ENCODE results near the gene ZKSCAN3. TPM values are rescaled to one million over a fixed set of nuclear protein-coding genes. Genes with fewer than 3 reads are reported as not detected.
"Not testable (repeated sequence)": the region's sequence is repeated elsewhere in the genome, so short reads cannot be mapped to it uniquely, and the experiment has no call there.

Gene ZKSCAN3
- 1 to 10 TPM; 5.5 to 6.5 TPM for total RNA-seq

DNA sequence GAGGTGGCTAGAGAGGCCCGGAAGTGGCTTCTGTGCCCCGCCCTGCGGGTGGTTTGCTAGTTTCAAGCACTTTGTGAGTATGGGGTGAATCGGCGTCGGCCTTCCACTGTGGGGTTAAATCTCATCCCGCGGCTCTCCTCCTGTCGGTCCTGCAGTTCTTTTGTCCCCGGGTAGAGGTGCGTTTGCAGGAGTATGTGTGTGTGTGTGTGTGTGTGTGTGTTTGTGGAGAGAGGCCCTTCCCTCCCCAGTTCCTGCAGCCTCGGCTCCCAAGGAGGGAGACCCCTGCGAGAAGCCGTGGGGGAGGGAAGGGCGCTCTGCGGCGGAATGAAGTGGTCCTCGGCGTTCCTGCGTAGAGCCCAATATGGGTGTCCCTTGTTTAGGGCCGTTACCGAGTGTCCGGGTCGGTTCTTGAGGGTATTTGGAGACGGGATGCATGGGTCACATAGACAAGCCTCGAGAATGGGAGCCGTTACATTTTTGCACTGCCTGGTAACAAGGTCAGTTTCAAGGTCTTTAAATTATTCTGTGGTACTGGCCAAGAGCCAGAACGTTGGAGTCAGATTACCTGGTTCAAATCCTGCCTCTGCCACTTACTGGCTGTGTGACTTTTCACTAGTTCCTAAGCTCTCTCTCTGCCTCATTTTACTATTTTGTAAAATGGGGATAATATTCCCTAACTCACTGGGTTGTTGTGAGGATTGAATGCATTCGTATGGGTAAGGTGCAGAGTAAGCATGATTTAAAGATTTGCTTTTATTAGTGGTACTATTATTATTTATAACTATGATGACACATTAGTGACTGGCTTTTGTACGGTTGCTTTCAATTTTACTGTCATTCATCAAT lies at the start of gene ZKSCAN3:
TSS of gene ZKSCAN3 (plus strand) at position 56 of the 846 bp plus-strand sequence. CDS start 9,640 bp downstream, outside the sequence.
- H3K4me1 Mint-ChIP-seq: peaks cover 28% of the 10 kb centered on the region
- DNase-seq: peak; percentile 93
- POLR2A ChIA-PET: interaction anchor here (0.7 to 2.3 kb wide), 13 partner anchors 9 to 545 kb away, joined by 3 to 12 read pairs (median 5); partner anchors contain the start of genes ZKSCAN4, ZKSCAN8, ZSCAN26 and ZSCAN31
- peak within 1 kb of the TSS; percentile 91 for H3K27ac Mint-ChIP-seq
- H3K4me3 Mint-ChIP-seq: peak within 1 kb of the TSS; percentile 96
- CTCF ChIA-PET: interaction anchor here (0.6 to 2.2 kb wide), 4 partner anchors 15 to 460 kb away, joined by 3 to 7 read pairs (median 4); a partner anchor contains a TSS
- peaks cover 22% of the 10 kb centered on the region for H3K27me3 Mint-ChIP-seq
- peaks cover 19% of the 10 kb centered on the region for H3K36me3 Mint-ChIP-seq (ENCODE audit: low read depth)
- no peaks in the 10 kb centered on the region for H3K9me3 Mint-ChIP-seq

DNA sequence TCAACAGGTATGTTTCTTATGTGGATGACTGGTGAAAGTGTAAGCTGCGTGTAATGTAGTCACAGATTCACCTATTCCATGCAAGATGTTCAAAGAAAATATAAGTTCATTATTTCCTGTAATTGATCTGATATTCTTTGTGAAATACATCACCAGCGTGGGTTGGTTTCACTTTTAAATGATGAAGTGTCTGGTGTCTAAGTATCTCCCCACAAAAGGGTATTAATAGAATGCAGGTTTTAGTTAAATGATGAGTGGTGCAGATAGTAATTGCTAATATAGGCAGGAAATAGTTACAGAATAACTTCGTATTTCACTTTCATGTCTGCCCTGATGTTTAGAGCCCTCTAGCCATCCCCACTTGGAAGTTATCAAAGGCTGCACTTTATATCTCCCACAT lies 46.2 kb upstream of the ZKSCAN3 start:
- H3K36me3 Mint-ChIP-seq (ENCODE audit: low read depth): peaks cover 3% of the 10 kb centered on the region
- no peaks in the 10 kb centered on the region for H3K9me3 Mint-ChIP-seq
- POLR2A ChIA-PET: no interaction called here
- CTCF ChIA-PET: no interaction called here
- DNase-seq: no peak
- peaks cover 14% of the 10 kb centered on the region for H3K4me1 Mint-ChIP-seq
- H3K4me3 Mint-ChIP-seq: no peak overlapping the region
- H3K27me3 Mint-ChIP-seq: peaks cover 6% of the 10 kb centered on the region
- no peak overlapping the region for H3K27ac Mint-ChIP-seq

GRCh38 chr6:28306363-28306762 lies 43.4 kb upstream of the ZKSCAN3 start:
- H3K4me1 Mint-ChIP-seq: peaks cover 14% of the 10 kb centered on the region
- DNase-seq; CTCF ChIA-PET; H3K9me3 Mint-ChIP-seq; H3K4me3 Mint-ChIP-seq; POLR2A ChIA-PET; H3K27ac Mint-ChIP-seq; H3K36me3 Mint-ChIP-seq (ENCODE audit: low read depth): not testable (repeated sequence)
- H3K27me3 Mint-ChIP-seq: peaks cover 14% of the 10 kb centered on the region

- ChIA-PET CTCF (no interaction called here), POLR2A (no interaction called here)
- no peak for DNase-seq
- Mint-ChIP-seq H3K4me3 (no peak overlapping the region), H3K27ac (no peak overlapping the region), H3K4me1 (no peaks in the 10 kb centered on the region), H3K36me3 (ENCODE audit: low read depth) (no peaks in the 10 kb centered on the region), H3K27me3 (peaks cover 19% of the 10 kb centered on the region), H3K9me3 (no peaks in the 10 kb centered on the region)
Measured at GRCh38 chr6:28311139-28311823, 38.5 kb upstream of the ZKSCAN3 start.

- H3K4me1 Mint-ChIP-seq: no peaks in the 10 kb centered on the region
- no peak overlapping the region for H3K4me3 Mint-ChIP-seq
- CTCF ChIA-PET: interaction anchor here (0.7 kb wide), 1 partner anchor 1693 kb away, joined by 4 read pairs; no protein-coding TSS in a partner anchor
Measured at GRCh38 chr6:28312939-28313338, 36.8 kb upstream of the ZKSCAN3 start.

DNA sequence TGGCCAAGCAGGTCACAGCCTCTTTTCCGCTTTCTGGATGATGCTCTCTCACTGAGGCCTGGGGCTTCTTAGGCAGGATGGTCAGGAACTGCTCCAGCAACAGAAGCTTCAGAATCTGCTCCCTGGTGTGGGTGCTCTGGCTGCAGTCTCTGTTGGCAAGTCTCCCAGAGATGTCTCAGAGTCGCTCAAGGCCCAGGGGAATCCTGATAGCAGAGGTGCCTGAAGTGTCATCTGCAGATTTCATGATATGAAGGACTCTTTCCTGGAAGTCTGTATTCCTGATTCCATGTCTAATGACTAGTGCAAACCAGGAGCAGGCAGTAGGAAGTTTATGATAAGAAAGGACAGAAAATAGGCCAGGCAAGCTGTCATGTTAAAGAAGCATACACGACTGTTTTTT lies 34.1 kb upstream of the ZKSCAN3 start:
- Mint-ChIP-seq H3K4me1 (no peaks in the 10 kb centered on the region), H3K27ac (no peak overlapping the region), H3K27me3 (peaks cover 10% of the 10 kb centered on the region), H3K4me3 (no peak overlapping the region), H3K36me3 (ENCODE audit: low read depth) (no peaks in the 10 kb centered on the region), H3K9me3 (no peaks in the 10 kb centered on the region)
- ChIA-PET POLR2A (no interaction called here), CTCF (no interaction called here)
- DNase-seq: no peak

More at GRCh38 chr6:28312939-28313338, 36.8 kb upstream of the ZKSCAN3 start:
- no peaks in the 10 kb centered on the region for H3K36me3 Mint-ChIP-seq (ENCODE audit: low read depth)
- no peaks in the 10 kb centered on the region for H3K9me3 Mint-ChIP-seq
- no peak for DNase-seq
- peaks cover 21% of the 10 kb centered on the region for H3K27me3 Mint-ChIP-seq
- H3K27ac Mint-ChIP-seq: no peak overlapping the region
- POLR2A ChIA-PET: no interaction called here

DNA sequence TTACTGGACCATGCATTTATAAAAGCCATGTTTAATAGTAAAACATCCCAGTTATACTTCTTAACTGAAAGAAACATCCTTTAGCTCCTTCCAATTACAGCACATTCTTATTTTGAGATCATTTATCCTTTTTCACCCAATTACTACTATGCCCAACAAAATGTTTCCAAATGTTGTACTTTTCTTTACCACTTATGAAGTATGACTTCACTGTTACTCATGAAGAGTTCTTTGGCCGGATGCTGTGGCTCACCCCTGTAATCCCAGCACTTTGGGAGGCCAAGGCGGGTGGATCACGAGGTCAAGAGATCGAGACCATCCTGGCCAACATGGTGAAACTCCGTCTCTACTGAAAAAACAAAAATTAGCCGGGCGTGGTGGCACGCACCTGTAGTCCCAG lies 31.9 kb upstream of the ZKSCAN3 start:
- H3K4me1 Mint-ChIP-seq; DNase-seq; H3K9me3 Mint-ChIP-seq; POLR2A ChIA-PET; H3K4me3 Mint-ChIP-seq; H3K36me3 Mint-ChIP-seq (ENCODE audit: low read depth); CTCF ChIA-PET; H3K27ac Mint-ChIP-seq: not testable (repeated sequence)
- H3K27me3 Mint-ChIP-seq: peaks cover 13% of the 10 kb centered on the region

DNA sequence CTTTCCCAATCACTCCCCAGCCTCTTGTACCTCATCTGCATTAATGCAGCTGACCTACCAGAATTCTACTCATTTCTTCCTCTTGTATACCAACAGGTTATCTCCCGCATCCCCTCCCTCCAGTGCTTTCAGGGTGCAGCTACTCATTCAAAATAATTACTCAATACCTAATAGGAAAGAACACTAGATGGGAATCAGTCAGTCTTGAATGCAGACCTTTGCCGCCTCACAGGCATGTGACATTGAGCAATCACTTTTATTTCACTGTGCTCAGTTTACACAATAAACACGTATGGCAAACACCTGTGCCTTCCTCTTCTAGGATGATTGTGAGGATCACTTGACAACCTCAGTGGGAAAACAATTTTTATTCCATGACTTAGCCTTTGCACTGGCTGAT lies 27.1 kb upstream of the ZKSCAN3 start:
- DNase-seq: no peak
- Mint-ChIP-seq H3K4me1 (no peaks in the 10 kb centered on the region), H3K4me3 (no peak overlapping the region), H3K9me3 (peaks cover 34% of the 10 kb centered on the region), H3K27ac (no peak overlapping the region), H3K27me3 (peaks cover 6% of the 10 kb centered on the region), H3K36me3 (ENCODE audit: low read depth) (peaks cover 15% of the 10 kb centered on the region)
- CTCF ChIA-PET: interaction anchor here (1.6 kb wide), 1 partner anchor 218 kb away, joined by 3 read pairs; no protein-coding TSS in a partner anchor
- POLR2A ChIA-PET: no interaction called here

- Mint-ChIP-seq H3K9me3 (peaks cover 40% of the 10 kb centered on the region), H3K36me3 (ENCODE audit: low read depth) (peaks cover 17% of the 10 kb centered on the region), H3K4me3 (no peak overlapping the region), H3K27ac (no peak overlapping the region), H3K27me3 (peaks cover 6% of the 10 kb centered on the region), H3K4me1 (no peaks in the 10 kb centered on the region)
- POLR2A ChIA-PET: interaction anchor here (0.8 kb wide), 1 partner anchor 24 kb away, joined by 3 read pairs; no protein-coding TSS in a partner anchor
- CTCF ChIA-PET: no interaction called here
- DNase-seq: no peak
Measured at GRCh38 chr6:28323813-28324424, 25.8 kb upstream of the ZKSCAN3 start.

DNA sequence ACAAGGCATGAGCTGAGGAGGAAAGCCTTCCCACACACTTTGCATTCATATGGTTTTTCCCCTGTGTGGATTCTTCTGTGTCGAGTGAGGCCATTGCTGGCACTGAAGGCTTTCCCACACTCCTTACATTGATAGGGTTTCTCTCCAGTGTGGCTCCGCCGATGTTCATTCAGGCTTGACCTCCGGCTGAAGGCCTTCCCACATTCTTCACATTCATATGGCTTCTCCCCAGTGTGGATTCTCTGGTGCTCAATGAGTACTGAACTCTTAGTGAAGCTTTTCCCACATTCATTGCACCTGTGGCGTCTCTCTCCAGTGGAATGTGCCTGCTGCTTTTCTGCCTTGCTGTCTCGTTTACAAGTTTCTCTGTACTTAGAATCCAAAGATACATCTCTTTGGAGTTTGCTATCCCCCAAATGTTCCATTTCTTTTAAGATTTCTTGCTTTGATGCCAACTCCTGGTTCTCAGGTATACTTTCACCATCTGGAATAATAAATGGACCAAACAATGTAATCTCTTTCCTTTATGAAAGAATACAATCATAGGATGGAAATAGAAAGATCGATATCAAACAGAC lies 23.3 kb upstream of the ZKSCAN3 start:
- H3K27ac Mint-ChIP-seq: no peak overlapping the region
- peaks cover 6% of the 10 kb centered on the region for H3K27me3 Mint-ChIP-seq
- peaks cover 17% of the 10 kb centered on the region for H3K36me3 Mint-ChIP-seq (ENCODE audit: low read depth)
- ChIA-PET POLR2A (no interaction called here), CTCF (no interaction called here)
- no peak overlapping the region for H3K4me3 Mint-ChIP-seq
- peaks cover 46% of the 10 kb centered on the region for H3K9me3 Mint-ChIP-seq
- no peaks in the 10 kb centered on the region for H3K4me1 Mint-ChIP-seq
- no peak for DNase-seq

- no peak overlapping the region for H3K27ac Mint-ChIP-seq
- DNase-seq: no peak
- H3K9me3 Mint-ChIP-seq: peaks cover 32% of the 10 kb centered on the region
- no peaks in the 10 kb centered on the region for H3K4me1 Mint-ChIP-seq
- peaks cover 14% of the 10 kb centered on the region for H3K36me3 Mint-ChIP-seq (ENCODE audit: low read depth)
- peaks cover 1% of the 10 kb centered on the region for H3K27me3 Mint-ChIP-seq
- no peak overlapping the region for H3K4me3 Mint-ChIP-seq
- CTCF ChIA-PET: no interaction called here
- POLR2A ChIA-PET: no interaction called here
Measured at GRCh38 chr6:28330041-28330440, 19.7 kb upstream of the ZKSCAN3 start.

- H3K36me3 Mint-ChIP-seq (ENCODE audit: low read depth): no peaks in the 10 kb centered on the region
- DNase-seq: no peak
- H3K4me1 Mint-ChIP-seq: no peaks in the 10 kb centered on the region
- peaks cover 1% of the 10 kb centered on the region for H3K27me3 Mint-ChIP-seq
- peaks cover 9% of the 10 kb centered on the region for H3K9me3 Mint-ChIP-seq
- CTCF ChIA-PET: no interaction called here
- no peak overlapping the region for H3K4me3 Mint-ChIP-seq
- H3K27ac Mint-ChIP-seq: no peak overlapping the region
- POLR2A ChIA-PET: no interaction called here
Measured at GRCh38 chr6:28333047-28333446, 16.7 kb upstream of the ZKSCAN3 start.

- Mint-ChIP-seq H3K4me1 (no peaks in the 10 kb centered on the region), H3K27me3 (peaks cover 1% of the 10 kb centered on the region), H3K36me3 (ENCODE audit: low read depth) (no peaks in the 10 kb centered on the region), H3K27ac (no peak overlapping the region), H3K9me3 (peaks cover 9% of the 10 kb centered on the region), H3K4me3 (no peak overlapping the region)
- ChIA-PET POLR2A (interaction anchor here (0.9 kb wide), 1 partner anchor 16 kb away, joined by 4 read pairs; the partner anchor contains the start of gene ZKSCAN3), CTCF (no interaction called here)
- no peak for DNase-seq
Measured at GRCh38 chr6:28333599-28334018, 16.1 kb upstream of the ZKSCAN3 start.
